GM12892 (cell line): Measurements from ENCODE around the gene CCDC60.

Experiments
- POLR2A ChIP-seq: IDR thresholded peaks from 2 replicates; pipeline ENCODE4 v1.6.1; 2011; ENCODE audit warnings: low read depth, low read length, control low read depth
- POLR2AphosphoS5 ChIP-seq: IDR thresholded peaks from 2 replicates; pipeline ENCODE4 v1.6.1; 2011; ENCODE audit warnings: low read depth, low read length, control low read depth

- TF ChIP-seq POLR2A (no peak), POLR2AphosphoS5 (no peak)
These were observed 6.4 kb upstream of the CCDC60 start for GRCh38 chr12:119328111-119328510.
